ENCODE measurements around the gene KCNA1. TPM values are rescaled to one million over a fixed set of nuclear protein-coding genes. Genes with fewer than 3 reads are reported as not detected.

The KCNA1 gene
- polyA plus RNA-seq, 1 donor from 2014 or later, result 14.7 TPM

- H3K9me3 ChIP-seq (ENCODE audit: low read length), result no peaks in the 10 kb centered on the region
- TF ChIP-seq SMC3 (conservative IDR thresholded peaks at IDR 0.05; ENCODE audit: poor library complexity), result no peak
- no peak for TF ChIP-seq EP300 (conservative IDR thresholded peaks at IDR 0.05; ENCODE audit: poor library complexity, severe bottlenecking)
- no peaks in the 10 kb centered on the region for H4K20me1 ChIP-seq (ENCODE audit: insufficient read depth)
- no peak overlapping the region for H3K4me2 ChIP-seq (ENCODE audit: low read length)
- no peaks in the 10 kb centered on the region for H3K79me2 ChIP-seq (replicated peaks; ENCODE audit: insufficient read depth, low read length)
- no peak overlapping the region for H3K27ac ChIP-seq (ENCODE audit: low read length)
- H3F3A ChIP-seq (ENCODE audit: insufficient read depth, low read length, poor library complexity, severe bottlenecking), result no peaks in the 10 kb centered on the region
- no peaks in the 10 kb centered on the region for H3K9me2 ChIP-seq (ENCODE audit: insufficient read depth, low read length)
- H3K27me3 ChIP-seq (ENCODE audit: insufficient read depth, low read depth, low read length), result no peaks in the 10 kb centered on the region
- H3K4me3 ChIP-seq (ENCODE audit: low read length), result no peak overlapping the region
- H3K9ac ChIP-seq (ENCODE audit: low read length), result no peak overlapping the region
- no peak overlapping the region for H2AFZ ChIP-seq (ENCODE audit: low read depth, low read length)
- H3K36me3 ChIP-seq (ENCODE audit: insufficient read depth, low read length), result no peaks in the 10 kb centered on the region
Measured at GRCh38 chr12:4892418-4892817, 17.3 kb upstream of the KCNA1 start.

- H3K27ac ChIP-seq (ENCODE audit: low read length), result no peak overlapping the region
- no peaks in the 10 kb centered on the region for H3K9me2 ChIP-seq (ENCODE audit: insufficient read depth, low read length)
- H2AFZ ChIP-seq (ENCODE audit: low read depth, low read length), result no peak overlapping the region
- no peak overlapping the region for H3K4me3 ChIP-seq (ENCODE audit: low read length)
- H3F3A ChIP-seq (ENCODE audit: insufficient read depth, low read length, poor library complexity, severe bottlenecking), result no peaks in the 10 kb centered on the region
- H3K4me2 ChIP-seq (ENCODE audit: low read length), result no peak overlapping the region
- H3K79me2 ChIP-seq (replicated peaks; ENCODE audit: insufficient read depth, low read length), result no peaks in the 10 kb centered on the region
- H3K9me3 ChIP-seq (ENCODE audit: low read length), result no peaks in the 10 kb centered on the region
- no peak for TF ChIP-seq SMC3 (conservative IDR thresholded peaks at IDR 0.05; ENCODE audit: poor library complexity)
- TF ChIP-seq TAF1 (IDR thresholded peaks at IDR 0.05; ENCODE audit: low read depth), result no peak
- no peak for TF ChIP-seq CTCF (IDR thresholded peaks at IDR 0.05; ENCODE audit: poor library complexity, severe bottlenecking)
- TF ChIP-seq EP300 (conservative IDR thresholded peaks at IDR 0.05; ENCODE audit: poor library complexity, severe bottlenecking), result no peak
- TF ChIP-seq REST (IDR thresholded peaks at IDR 0.05; ENCODE audit: borderline replicate concordance), result no peak
- TF ChIP-seq MXI1 (conservative IDR thresholded peaks at IDR 0.05; ENCODE audit: poor library complexity, severe bottlenecking), result no peak
- TF ChIP-seq RAD21 (conservative IDR thresholded peaks at IDR 0.05), result no peak
- TF ChIP-seq POLR2AphosphoS5 (IDR thresholded peaks at IDR 0.05), result no peak
- TF ChIP-seq EZH2 (IDR thresholded peaks at IDR 0.05; ENCODE audit: borderline replicate concordance, insufficient read depth, low read length, poor library complexity, severe bottlenecking), result no peak
- no peaks in the 10 kb centered on the region for H3K27me3 ChIP-seq (ENCODE audit: insufficient read depth, low read depth, low read length)
- no peaks in the 10 kb centered on the region for H3K36me3 ChIP-seq (ENCODE audit: insufficient read depth, low read length)
- no peak overlapping the region for H3K9ac ChIP-seq (ENCODE audit: low read length)
- H4K20me1 ChIP-seq (ENCODE audit: insufficient read depth), result no peaks in the 10 kb centered on the region
Measured at GRCh38 chr12:4894019-4894418, 15.7 kb upstream of the KCNA1 start.

GRCh38 chr12:4899364-4899763, 10.3 kb upstream of the KCNA1 start:
- TF ChIP-seq EZH2 (IDR thresholded peaks at IDR 0.05; ENCODE audit: borderline replicate concordance, insufficient read depth, low read length, poor library complexity, severe bottlenecking), result no peak
- TF ChIP-seq CTCF (IDR thresholded peaks at IDR 0.05; ENCODE audit: poor library complexity, severe bottlenecking), result peak; percentile 65
- TF ChIP-seq RAD21 (conservative IDR thresholded peaks at IDR 0.05), result peak; percentile 68
- peak; percentile 74 for TF ChIP-seq SMC3 (conservative IDR thresholded peaks at IDR 0.05; ENCODE audit: poor library complexity)
- Histone ChIP-seq H3K9me2 (ENCODE audit: insufficient read depth, low read length) (no peaks in the 10 kb centered on the region), H3K79me2 (replicated peaks; ENCODE audit: insufficient read depth, low read length) (no peaks in the 10 kb centered on the region), H3K27me3 (ENCODE audit: insufficient read depth, low read depth, low read length) (no peaks in the 10 kb centered on the region), H3K27ac (ENCODE audit: low read length) (no peak overlapping the region), H3F3A (ENCODE audit: insufficient read depth, low read length, poor library complexity, severe bottlenecking) (no peaks in the 10 kb centered on the region), H2AFZ (ENCODE audit: low read depth, low read length) (no peak overlapping the region), H3K9ac (ENCODE audit: low read length) (no peak overlapping the region), H3K36me3 (ENCODE audit: insufficient read depth, low read length) (no peaks in the 10 kb centered on the region), H3K9me3 (ENCODE audit: low read length) (no peaks in the 10 kb centered on the region), H3K4me2 (ENCODE audit: low read length) (no peak overlapping the region), H3K4me3 (ENCODE audit: low read length) (no peak overlapping the region), H4K20me1 (ENCODE audit: insufficient read depth) (no peaks in the 10 kb centered on the region)
